NCI-H1694 (cell line): ENCODE data around the gene DNAJC27.

ENCODE experiments used
- DNase-seq: peaks from one replicate; lab custom pipeline; 2025; lab: John Stamatoyannopoulos, UW

Gene DNAJC27

GRCh38 chr2:24925815-24926214, 45.9 kb downstream of the DNAJC27 start:
- DNase-seq: no peak

- no peak for DNase-seq
Observed at GRCh38 chr2:24924732-24925131, 47.0 kb downstream of the DNAJC27 start.

- no peak for DNase-seq
Observed at GRCh38 chr2:24924266-24924665, 47.5 kb downstream of the DNAJC27 start.

GRCh38 chr2:24923106-24923505, 48.6 kb downstream of the DNAJC27 start:
- DNase-seq: no peak

- no peak for DNase-seq
Observed at GRCh38 chr2:24922556-24922955, 49.2 kb downstream of the DNAJC27 start.

GRCh38 chr2:24920809-24921441, 50.8 kb downstream of the DNAJC27 start:
- DNase-seq: peak; percentile 49

- DNase-seq: no peak
Observed at GRCh38 chr2:24920098-24920808, 51.5 kb downstream of the DNAJC27 start, which contains the start of gene ADCY3. Gene ADCY3 (minus strand): TSS chr2:24920237. CDS start chr2:24918987, 1,250 bp downstream.

- DNase-seq: no peak
Observed at GRCh38 chr2:24919506-24920097, 52.2 kb downstream of the DNAJC27 start.

- DNase-seq: no peak
Observed at GRCh38 chr2:24919037-24919505, 52.7 kb downstream of the DNAJC27 start.

GRCh38 chr2:24918326-24919036, 53.3 kb downstream of the DNAJC27 start:
- DNase-seq: no peak

GRCh38 chr2:24917731-24918325, 53.9 kb downstream of the DNAJC27 start:
- no peak for DNase-seq

- DNase-seq: no peak
Observed at GRCh38 chr2:24917086-24917485, 54.7 kb downstream of the DNAJC27 start.

GRCh38 chr2:24915796-24916195, 56.0 kb downstream of the DNAJC27 start:
- DNase-seq: no peak

GRCh38 chr2:24915175-24915574, 56.6 kb downstream of the DNAJC27 start:
- no peak for DNase-seq

GRCh38 chr2:24914713-24915112, 57.0 kb downstream of the DNAJC27 start:
- no peak for DNase-seq

- DNase-seq: no peak
Observed at GRCh38 chr2:24913911-24914310, 57.8 kb downstream of the DNAJC27 start.

- no peak for DNase-seq
Observed at GRCh38 chr2:24912986-24913385, 58.8 kb downstream of the DNAJC27 start.

- DNase-seq: no peak
Observed at GRCh38 chr2:24912523-24912922, 59.2 kb downstream of the DNAJC27 start.

- no peak for DNase-seq
Observed at GRCh38 chr2:24910245-24910644, 61.5 kb downstream of the DNAJC27 start.

GRCh38 chr2:24909555-24910177, 62.1 kb downstream of the DNAJC27 start:
- DNase-seq: no peak

- DNase-seq: no peak
Observed at GRCh38 chr2:24908461-24908901, 63.3 kb downstream of the DNAJC27 start.

- DNase-seq: no peak
Observed at GRCh38 chr2:24907116-24907515, 64.6 kb downstream of the DNAJC27 start.
